DOHH2 (cell line): Measurements from ENCODE around the gene RAD51B.

Experiments used
- H3F3A ChIP-seq: fragments of 200-600 bp; sonication (generic), shearing (Covaris generic); 2 replicates; pipeline ENCODE4 v1.6.0; 2016; ENCODE audit warnings: antibody characterized with exemption, mild to moderate bottlenecking; ENCODE audit not compliant: control insufficient read depth, insufficient read depth
- H3K27ac ChIP-seq: fragments of 200-600 bp; sonication (generic); 2 replicates; pipeline ENCODE4 v1.5.1; 2014; ENCODE audit warnings: low read depth, mild to moderate bottlenecking, low read length, moderate library complexity
- H3K27me3 ChIP-seq: fragments of 200-600 bp; sonication (generic); 2 replicates; pipeline ENCODE4 v1.6.1; 2014; ENCODE audit warnings: mild to moderate bottlenecking, low read length, mixed read lengths; ENCODE audit not compliant: control insufficient read depth
- H3K36me3 ChIP-seq: fragments of 200-600 bp; sonication (generic); 2 replicates; pipeline ENCODE4 v1.6.1; 2014; ENCODE audit warnings: mild to moderate bottlenecking, low read length, moderate library complexity, mixed read lengths; ENCODE audit not compliant: control insufficient read depth
- H3K4me1 ChIP-seq: fragments of 200-600 bp; sonication (generic); 2 replicates; pipeline ENCODE4 v1.6.1; 2014; ENCODE audit warnings: mild to moderate bottlenecking, low read length, mixed read lengths; ENCODE audit not compliant: control insufficient read depth
- H3K4me2 ChIP-seq: fragments of 200-600 bp; sonication (generic); 2 replicates; pipeline ENCODE4 v1.6.0; 2014; ENCODE audit warnings: mild to moderate bottlenecking, low read length, moderate library complexity
- H3K4me3 ChIP-seq: fragments of 200-600 bp; sonication (generic); 2 replicates; pipeline ENCODE4 v1.5.1; 2014; ENCODE audit warnings: mild to moderate bottlenecking, low read length, mixed read lengths
- H3K79me2 ChIP-seq: fragments of 200-600 bp; sonication (generic); 2 replicates; pipeline ENCODE4 v1.6.1; 2014; ENCODE audit warnings: mild to moderate bottlenecking, low read length, mixed read lengths; ENCODE audit not compliant: control insufficient read depth
- H3K9me2 ChIP-seq: fragments of 200-600 bp; sonication (generic); replicated peaks from 2 replicates; pipeline ENCODE4 v1.6.1; 2014; ENCODE audit warnings: mild to moderate bottlenecking, low read length, mixed read lengths; ENCODE audit not compliant: control insufficient read depth
- H3K9me3 ChIP-seq: fragments of 200-600 bp; sonication (generic); 2 replicates; pipeline ENCODE4 v1.6.1; 2014; ENCODE audit warnings: antibody characterized with exemption, low read length, mixed read lengths; ENCODE audit not compliant: control insufficient read depth, insufficient read depth
- H4K20me1 ChIP-seq: fragments of 200-600 bp; sonication (generic); 2 replicates; pipeline ENCODE4 v1.6.0; 2014; ENCODE audit warnings: low read depth, mild to moderate bottlenecking, antibody characterized with exemption, low read length, moderate library complexity; ENCODE audit not compliant: control insufficient read depth, insufficient read depth
- CTCF ChIP-seq: fragments of 200-600 bp; sonication (generic); IDR thresholded peaks from one replicate; pipeline ENCODE4 v1.5.1; 2014; ENCODE audit warnings: antibody characterized with exemption, mild to moderate bottlenecking, low read depth, low read length; ENCODE audit not compliant: poor library complexity, severe bottlenecking
- EZH2phosphoT487 ChIP-seq: fragments of 200-600 bp; sonication (generic); IDR thresholded peaks from 2 replicates; pipeline ENCODE4 v1.6.1; 2017; ENCODE audit warnings: borderline replicate concordance, mild to moderate bottlenecking, antibody characterized with exemption, low read length, moderate library complexity, mixed read lengths

Gene RAD51B

GRCh38 chr14:68216079-68216478, 396.5 kb downstream of the RAD51B start:
- Histone ChIP-seq H3K36me3 (no peaks in the 10 kb centered on the region), H3K9me2 (no peaks in the 10 kb centered on the region), H4K20me1 (no peaks in the 10 kb centered on the region), H3F3A (no peaks in the 10 kb centered on the region), H3K4me3 (no peak overlapping the region), H3K27me3 (no peaks in the 10 kb centered on the region), H3K9me3 (no peaks in the 10 kb centered on the region), H3K79me2 (no peaks in the 10 kb centered on the region), H3K4me1 (peaks cover 5% of the 10 kb centered on the region; the same call in 1 of the 2 replicates), H3K27ac (no peak overlapping the region), H3K4me2 (no peak overlapping the region)
- TF ChIP-seq CTCF (no peak), EZH2phosphoT487 (no peak)

- H3K9me2 ChIP-seq: no peaks in the 10 kb centered on the region
- H3K4me3 ChIP-seq: no peak overlapping the region
- H3K27me3 ChIP-seq: no peaks in the 10 kb centered on the region
- H3K4me1 ChIP-seq: peaks cover 5% of the 10 kb centered on the region; the same call in 1 of the 2 replicates
- H4K20me1 ChIP-seq: no peaks in the 10 kb centered on the region
- H3F3A ChIP-seq: no peaks in the 10 kb centered on the region
- TF ChIP-seq CTCF: no peak
- no peak for TF ChIP-seq EZH2phosphoT487
- no peak overlapping the region for H3K4me2 ChIP-seq
- no peaks in the 10 kb centered on the region for H3K9me3 ChIP-seq
- H3K79me2 ChIP-seq: no peaks in the 10 kb centered on the region
- H3K27ac ChIP-seq: no peak overlapping the region
- no peaks in the 10 kb centered on the region for H3K36me3 ChIP-seq
Measured at GRCh38 chr14:68216957-68217356, 397.4 kb downstream of the RAD51B start.

DNA sequence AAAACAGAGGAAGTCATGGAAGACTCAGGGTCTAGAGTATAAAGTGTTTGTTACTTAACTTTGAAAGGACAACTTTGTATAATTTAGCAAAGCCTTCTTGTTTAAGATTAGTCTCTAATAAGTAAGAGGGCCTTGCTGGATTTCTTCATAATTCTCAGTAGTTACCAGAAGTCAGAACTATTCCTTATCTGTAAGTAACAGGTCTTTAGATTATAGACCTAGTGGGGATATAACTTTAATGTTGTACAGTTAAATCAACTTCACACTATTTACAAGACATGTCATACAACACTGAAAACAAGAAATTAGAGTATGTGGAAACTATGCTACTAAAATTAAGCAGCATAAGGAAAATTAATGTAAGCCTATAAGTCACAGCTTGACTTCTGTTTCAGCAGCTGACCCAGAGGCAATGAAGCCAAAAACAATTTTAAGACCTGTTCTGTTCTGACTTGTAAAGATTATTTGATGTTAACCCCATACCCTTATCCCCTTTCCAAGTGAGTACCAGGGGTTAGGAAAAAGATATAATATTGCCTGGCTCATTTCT, 398.3 kb downstream of the RAD51B start:
- H3K27me3 ChIP-seq: no peaks in the 10 kb centered on the region

More for the DNA sequence above, 398.3 kb downstream of the RAD51B start:
- Histone ChIP-seq H3K4me1 (peaks cover 5% of the 10 kb centered on the region; the same call in 1 of the 2 replicates), H3F3A (no peaks in the 10 kb centered on the region), H3K36me3 (no peaks in the 10 kb centered on the region), H3K9me2 (no peaks in the 10 kb centered on the region), H3K4me2 (no peak overlapping the region), H3K4me3 (no peak overlapping the region), H3K27ac (no peak overlapping the region), H4K20me1 (no peaks in the 10 kb centered on the region), H3K79me2 (no peaks in the 10 kb centered on the region), H3K9me3 (no peaks in the 10 kb centered on the region)
- TF ChIP-seq EZH2phosphoT487: no peak
- no peak for TF ChIP-seq CTCF
